Measurements from ENCODE around the gene CXCL17.

GRCh38 chr19:42424345-42424707, 18.4 kb downstream of the CXCL17 start:
- TF ChIP-seq CTCF (optimal IDR thresholded peaks at IDR 0.05 in 1 of 3, IDR thresholded peaks at IDR 0.05 in 1 of 3, conservative IDR thresholded peaks at IDR 0.05 in 1 of 3; ENCODE audit: extremely low read depth in 1 of 3, insufficient read depth in 2 of 3, low read length in 3 of 3), result no peak
- TF ChIP-seq EZH2 (IDR thresholded peaks at IDR 0.05; ENCODE audit: low read length), result no peak

All from keratinocyte (primary cell).